Measurements from ENCODE around the gene CD86. TPM values are rescaled to one million over a fixed set of nuclear protein-coding genes. Genes with fewer than 3 reads are reported as not detected.

The CD86 gene
- total RNA-seq, 3 donors from 2014 or later, result 3.7 to 5.8 (median 5.1) TPM

GRCh38 chr3:122094125-122094524 lies 39.0 kb downstream of the CD86 start:
- H3K9me3 ChIP-seq, result no peaks in the 10 kb centered on the region
- no peak for TF ChIP-seq CTCF (IDR thresholded peaks at IDR 0.05)
- no peaks in the 10 kb centered on the region for H3K36me3 ChIP-seq (ENCODE audit: low read depth)
- no peak for DNase-seq
- H3K4me1 ChIP-seq (ENCODE audit: low read depth), result no peaks in the 10 kb centered on the region
- intact Hi-C loops (cut with DNase I, micrococcal nuclease), result no loop called here
- ATAC-seq, result no peak
- H3K4me3 ChIP-seq, result no peak overlapping the region

GRCh38 chr3:122094693-122095092 lies 39.5 kb downstream of the CD86 start:
- no peak for TF ChIP-seq CTCF (IDR thresholded peaks at IDR 0.05)
- no peak for ATAC-seq
- Histone ChIP-seq H3K4me3 (no peak overlapping the region), H3K4me1 (ENCODE audit: low read depth) (no peaks in the 10 kb centered on the region), H3K36me3 (ENCODE audit: low read depth) (no peaks in the 10 kb centered on the region), H3K9me3 (no peaks in the 10 kb centered on the region)
- DNase-seq, result no peak
- intact Hi-C loops (cut with DNase I, micrococcal nuclease), result no loop called here

- H3K4me1 ChIP-seq (ENCODE audit: low read depth), result no peaks in the 10 kb centered on the region
These were observed 42.0 kb downstream of the CD86 start for GRCh38 chr3:122097141-122097540.

GRCh38 chr3:122098611-122099010 lies 43.4 kb downstream of the CD86 start:
- no peak for TF ChIP-seq CTCF (IDR thresholded peaks at IDR 0.05)
- Histone ChIP-seq H3K4me1 (ENCODE audit: low read depth) (no peaks in the 10 kb centered on the region), H3K9me3 (no peaks in the 10 kb centered on the region), H3K4me3 (no peak overlapping the region), H3K36me3 (ENCODE audit: low read depth) (no peaks in the 10 kb centered on the region)
- no peak for ATAC-seq
- no peak for DNase-seq
- intact Hi-C loops (cut with DNase I, micrococcal nuclease), result no loop called here

More at GRCh38 chr3:122097141-122097540, 42.0 kb downstream of the CD86 start:
- H3K9me3 ChIP-seq, result no peaks in the 10 kb centered on the region
- no peak for TF ChIP-seq CTCF (IDR thresholded peaks at IDR 0.05)
- H3K36me3 ChIP-seq (ENCODE audit: low read depth), result no peaks in the 10 kb centered on the region
- intact Hi-C loops (cut with DNase I, micrococcal nuclease), result no loop called here
- no peak overlapping the region for H3K4me3 ChIP-seq
- no peak for ATAC-seq
- DNase-seq, result no peak

GRCh38 chr3:122099255-122099654 lies 44.1 kb downstream of the CD86 start:
- intact Hi-C loops (cut with DNase I, micrococcal nuclease), result no loop called here
- ATAC-seq, result peak; percentile 48
- no peak for TF ChIP-seq CTCF (IDR thresholded peaks at IDR 0.05)
- no peaks in the 10 kb centered on the region for H3K4me1 ChIP-seq (ENCODE audit: low read depth)
- no peaks in the 10 kb centered on the region for H3K36me3 ChIP-seq (ENCODE audit: low read depth)
- no peak overlapping the region for H3K4me3 ChIP-seq
- DNase-seq, result no peak
- no peaks in the 10 kb centered on the region for H3K9me3 ChIP-seq

GRCh38 chr3:122100083-122100482 lies 44.9 kb downstream of the CD86 start:
- TF ChIP-seq CTCF (IDR thresholded peaks at IDR 0.05), result no peak
- no peak overlapping the region for H3K4me3 ChIP-seq
- H3K4me1 ChIP-seq (ENCODE audit: low read depth), result no peaks in the 10 kb centered on the region
- intact Hi-C loops (cut with DNase I, micrococcal nuclease), result loop anchor here in 1 of 2 donors (5.0 kb wide), 1 partner anchor 152 kb away; no protein-coding TSS in a partner anchor
- H3K36me3 ChIP-seq (ENCODE audit: low read depth), result no peaks in the 10 kb centered on the region
- H3K9me3 ChIP-seq, result no peaks in the 10 kb centered on the region
- no peak for DNase-seq
- no peak for ATAC-seq
